ENCODE measurements around the gene NEU1.

GRCh38 chr6:31871046-31871659, 8.5 kb upstream of the NEU1 start:
- TF ChIP-seq CTCF (IDR thresholded peaks at IDR 0.05) (no peak), POLR2A (IDR thresholded peaks at IDR 0.05) (no peak)

Measured in esophagus squamous epithelium (tissue), 4 donors.